ENCODE data around the gene METTL15. TPM values are rescaled to one million over a fixed set of nuclear protein-coding genes. Genes with fewer than 3 reads are reported as not detected.

Gene METTL15
- total and polyA plus RNA-seq, 8 donors = 3.0 to 8.2 (median 5.5) TPM

DNA sequence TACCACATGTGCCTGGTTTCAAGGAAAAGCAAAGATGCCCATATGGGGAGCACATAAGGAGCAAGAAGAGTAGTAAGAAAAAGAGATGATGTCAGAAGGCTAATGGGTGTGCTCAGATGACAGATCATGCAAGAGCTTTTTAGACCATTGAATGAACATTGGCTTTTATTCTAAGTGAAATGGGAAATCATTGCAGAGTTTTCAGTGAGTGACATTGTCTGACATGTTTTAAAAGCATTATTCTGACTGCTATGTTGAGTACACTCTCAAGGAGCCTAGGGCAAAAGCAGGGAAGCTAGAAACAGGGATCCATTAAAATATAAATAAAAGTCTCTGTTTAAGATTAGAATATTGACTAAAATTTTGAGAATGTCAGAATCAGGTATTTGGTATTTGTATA, 133.6 kb downstream of the METTL15 start:
- intact Hi-C loops (cut with DNase I) = no loop called here
- TF ChIP-seq, protein P1, sequence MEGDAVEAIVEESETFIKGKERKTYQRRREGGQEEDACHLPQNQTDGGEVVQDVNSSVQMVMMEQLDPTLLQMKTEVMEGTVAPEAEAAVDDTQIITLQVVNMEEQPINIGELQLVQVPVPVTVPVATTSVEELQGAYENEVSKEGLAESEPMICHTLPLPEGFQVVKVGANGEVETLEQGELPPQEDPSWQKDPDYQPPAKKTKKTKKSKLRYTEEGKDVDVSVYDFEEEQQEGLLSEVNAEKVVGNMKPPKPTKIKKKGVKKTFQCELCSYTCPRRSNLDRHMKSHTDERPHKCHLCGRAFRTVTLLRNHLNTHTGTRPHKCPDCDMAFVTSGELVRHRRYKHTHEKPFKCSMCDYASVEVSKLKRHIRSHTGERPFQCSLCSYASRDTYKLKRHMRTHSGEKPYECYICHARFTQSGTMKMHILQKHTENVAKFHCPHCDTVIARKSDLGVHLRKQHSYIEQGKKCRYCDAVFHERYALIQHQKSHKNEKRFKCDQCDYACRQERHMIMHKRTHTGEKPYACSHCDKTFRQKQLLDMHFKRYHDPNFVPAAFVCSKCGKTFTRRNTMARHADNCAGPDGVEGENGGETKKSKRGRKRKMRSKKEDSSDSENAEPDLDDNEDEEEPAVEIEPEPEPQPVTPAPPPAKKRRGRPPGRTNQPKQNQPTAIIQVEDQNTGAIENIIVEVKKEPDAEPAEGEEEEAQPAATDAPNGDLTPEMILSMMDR (IDR thresholded peaks at IDR 0.05) = no peak
- Histone ChIP-seq H3K9me3 (no peaks in the 10 kb centered on the region), H3K4me1 (no peaks in the 10 kb centered on the region), H3K4me3 (no peak overlapping the region), H3K36me3 (no peaks in the 10 kb centered on the region), H3K27ac (no peak overlapping the region), H3K27me3 (no peaks in the 10 kb centered on the region)
- FAIRE-seq (no peak), ATAC-seq (no peak), DNase-seq (no peak)

DNA sequence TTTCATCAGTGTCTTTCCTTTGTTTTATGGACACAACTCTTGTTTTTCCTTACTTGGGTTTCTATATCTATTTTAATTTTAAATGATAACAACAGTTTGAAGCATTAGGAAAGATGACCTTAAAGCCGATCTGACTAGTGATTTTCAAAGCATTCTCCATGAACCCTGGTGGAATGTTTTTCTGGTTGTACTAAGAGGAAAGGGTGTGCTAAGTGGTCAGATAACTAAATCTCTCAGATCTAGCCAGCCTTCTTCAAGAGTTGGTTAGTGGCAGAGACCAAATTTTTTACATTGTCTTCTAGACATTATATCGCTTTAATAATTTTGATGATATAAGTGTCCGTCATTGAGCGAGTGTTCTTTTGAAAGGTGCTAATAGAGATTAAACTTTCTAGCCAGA, 134.4 kb downstream of the METTL15 start:
- no peaks in the 10 kb centered on the region for H3K4me1 ChIP-seq
- no peak for DNase-seq
- H3K27me3 ChIP-seq = no peaks in the 10 kb centered on the region
- no peak for ATAC-seq
- FAIRE-seq = no peak
- H3K4me3 ChIP-seq = no peak overlapping the region
- H3K36me3 ChIP-seq = no peaks in the 10 kb centered on the region
- H3K27ac ChIP-seq = no peak overlapping the region
- TF ChIP-seq, protein P1 (IDR thresholded peaks at IDR 0.05) = no peak
- 95 to 96% methylated on average over 4 of the region's 4 CpGs for WGBS, 2 donors
- intact Hi-C loops (cut with DNase I) = no loop called here
- H3K9me3 ChIP-seq = no peaks in the 10 kb centered on the region

DNA sequence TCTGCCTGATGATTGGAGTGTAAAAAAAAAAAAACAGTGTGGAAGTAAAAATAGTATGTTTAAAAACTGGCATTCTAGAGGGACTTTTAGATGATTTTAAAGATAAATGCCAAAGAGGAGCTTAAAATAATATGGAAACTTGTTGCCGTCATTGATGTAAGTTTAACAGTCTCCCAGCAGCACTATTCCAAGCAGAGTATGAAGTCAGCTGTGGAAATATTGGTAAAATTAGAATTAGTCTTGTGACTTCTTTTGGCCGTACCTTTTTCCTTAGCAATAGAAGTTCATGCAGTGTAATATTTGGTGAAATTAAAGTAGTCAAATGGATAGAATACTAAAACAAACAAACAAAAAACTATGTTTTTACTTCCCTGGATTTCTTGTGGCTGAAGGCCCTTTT, 134.9 kb downstream of the METTL15 start:
- Histone ChIP-seq H3K27ac (no peak overlapping the region), H3K36me3 (no peaks in the 10 kb centered on the region), H3K9me3 (no peaks in the 10 kb centered on the region), H3K4me1 (no peaks in the 10 kb centered on the region), H3K27me3 (no peaks in the 10 kb centered on the region), H3K4me3 (no peak overlapping the region)
- ATAC-seq (no peak), FAIRE-seq (no peak), DNase-seq (no peak)
- intact Hi-C loops (cut with DNase I) = no loop called here
- TF ChIP-seq, protein P1 (IDR thresholded peaks at IDR 0.05) = no peak
- 89 to 92% methylated on average over 2 of the region's 2 CpGs for WGBS, 2 donors

DNA sequence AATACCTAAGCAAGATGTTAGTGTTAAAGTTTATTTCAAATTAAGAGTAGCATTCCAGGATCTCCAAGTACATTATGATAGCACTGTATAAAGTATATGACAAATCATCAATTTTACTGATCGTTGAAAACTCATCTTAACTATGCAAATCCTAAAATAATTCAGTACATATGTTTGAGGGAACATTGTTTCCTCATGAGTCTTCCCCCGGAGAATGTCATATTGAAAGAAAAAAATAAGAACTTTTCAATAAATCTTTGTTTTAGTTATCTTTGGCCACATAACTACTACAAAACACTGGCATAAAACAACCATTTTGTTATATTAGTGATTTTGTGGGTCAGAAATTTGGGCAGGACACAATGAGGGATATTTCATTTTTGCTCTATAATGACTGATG, 135.4 kb downstream of the METTL15 start:
- Histone ChIP-seq H3K4me1 (no peaks in the 10 kb centered on the region), H3K27ac (no peak overlapping the region), H3K36me3 (no peaks in the 10 kb centered on the region), H3K27me3 (no peaks in the 10 kb centered on the region), H3K4me3 (no peak overlapping the region), H3K9me3 (no peaks in the 10 kb centered on the region)
- 88 to 92% methylated on average over 2 of the region's 2 CpGs for WGBS, 2 donors
- ATAC-seq (no peak), FAIRE-seq (no peak), DNase-seq (no peak)
- TF ChIP-seq, protein P1 (IDR thresholded peaks at IDR 0.05) = no peak
- intact Hi-C loops (cut with DNase I) = no loop called here

DNA sequence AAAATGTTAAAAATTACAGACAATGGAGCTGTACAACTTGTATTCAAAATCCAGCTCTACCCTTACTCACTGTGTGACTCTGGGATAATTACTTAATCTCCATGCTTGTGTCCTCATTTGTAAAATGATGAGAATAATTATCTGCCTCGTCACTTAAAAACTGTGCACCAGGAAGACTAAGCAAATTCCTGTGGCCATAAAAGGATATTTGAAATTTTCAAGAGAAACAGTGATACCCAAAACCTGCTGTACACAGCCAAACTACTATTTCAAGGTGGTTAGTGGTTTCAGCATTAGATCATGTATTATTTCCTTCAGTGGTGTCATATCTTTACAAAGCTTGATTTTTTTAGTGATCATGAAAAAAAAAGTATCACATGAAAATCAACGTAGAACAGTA, 136.9 kb downstream of the METTL15 start:
- intact Hi-C loops (cut with DNase I) = no loop called here
- Histone ChIP-seq H3K27ac (no peak overlapping the region), H3K9me3 (no peaks in the 10 kb centered on the region), H3K4me1 (no peaks in the 10 kb centered on the region), H3K36me3 (no peaks in the 10 kb centered on the region), H3K4me3 (no peak overlapping the region), H3K27me3 (no peaks in the 10 kb centered on the region)
- DNase-seq = no peak
- ATAC-seq = no peak
- 97 to 98% methylated on average over 2 of the region's 2 CpGs for WGBS, 2 donors
- FAIRE-seq = no peak
- TF ChIP-seq, protein P1 (IDR thresholded peaks at IDR 0.05) = no peak

Data from pancreas (tissue), 10 donors.